Measurements from ENCODE around the gene PRKCI. TPM values are rescaled to one million over a fixed set of nuclear protein-coding genes. Genes with fewer than 3 reads are reported as not detected.
A peak's percentile ranks its signal among the peaks of the same experiment; 100 is the strongest.
"Not testable (repeated sequence)": the region's sequence is repeated elsewhere in the genome, so short reads cannot be mapped to it uniquely, and the experiment has no call there.

Gene PRKCI
- total RNA-seq, 1 donor from 2014 or later = 64.0 TPM

DNA sequence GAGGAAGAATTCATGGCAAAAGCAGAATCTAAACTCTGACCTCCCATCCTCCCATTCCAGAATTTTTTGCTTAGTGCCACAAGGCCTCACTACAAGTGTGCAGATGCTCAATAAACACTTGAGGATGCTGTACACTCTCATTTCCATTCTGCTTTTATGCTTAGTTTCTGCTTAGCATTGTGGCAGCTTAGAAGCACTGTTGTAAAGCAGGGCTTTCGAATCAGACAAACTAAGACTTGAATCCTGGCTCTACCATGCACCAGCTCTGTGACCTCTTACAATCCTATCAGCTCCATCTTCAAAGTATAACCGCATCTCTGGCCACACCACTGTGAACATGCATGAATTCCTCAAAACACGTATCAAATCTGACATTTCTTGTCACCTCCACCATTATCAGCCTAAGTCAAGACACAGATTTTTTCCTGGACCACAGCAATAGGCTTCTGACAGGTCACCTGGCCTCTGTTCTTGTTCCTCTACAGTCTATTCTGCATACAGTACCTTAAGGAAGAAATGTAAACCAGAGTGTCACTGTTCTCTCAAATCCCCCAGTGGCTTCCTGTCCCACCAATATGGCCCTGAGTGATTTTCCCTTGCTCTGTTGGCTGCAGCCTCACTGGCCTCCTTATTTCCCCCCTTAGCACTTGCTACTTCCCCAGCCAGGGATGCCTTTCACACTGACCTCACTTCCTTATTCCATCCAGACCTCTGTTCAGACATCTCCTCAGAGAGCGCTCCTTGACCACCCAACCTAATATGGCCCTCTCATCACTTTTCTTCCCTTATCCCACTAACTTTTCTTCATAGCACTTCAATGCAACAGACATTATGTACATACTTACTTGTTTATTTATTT, 32.6 kb upstream of the PRKCI start:
- no peak for DNase-seq (ENCODE audit: low spot score in 2 of 2, unreplicated experiment in 2 of 2)
- H3K36me3 Mint-ChIP-seq = no peaks in the 10 kb centered on the region
- no peak for TF ChIP-seq CTCF (IDR thresholded peaks at IDR 0.05; ENCODE audit: unreplicated experiment)
- no peaks in the 10 kb centered on the region for H3K4me1 Mint-ChIP-seq
- H3K27ac Mint-ChIP-seq = no peak overlapping the region
- H3K4me3 Mint-ChIP-seq = no peak overlapping the region
- no peaks in the 10 kb centered on the region for H3K27me3 Mint-ChIP-seq (ENCODE audit: low read depth)
- H3K9me3 Mint-ChIP-seq = no peaks in the 10 kb centered on the region

DNA sequence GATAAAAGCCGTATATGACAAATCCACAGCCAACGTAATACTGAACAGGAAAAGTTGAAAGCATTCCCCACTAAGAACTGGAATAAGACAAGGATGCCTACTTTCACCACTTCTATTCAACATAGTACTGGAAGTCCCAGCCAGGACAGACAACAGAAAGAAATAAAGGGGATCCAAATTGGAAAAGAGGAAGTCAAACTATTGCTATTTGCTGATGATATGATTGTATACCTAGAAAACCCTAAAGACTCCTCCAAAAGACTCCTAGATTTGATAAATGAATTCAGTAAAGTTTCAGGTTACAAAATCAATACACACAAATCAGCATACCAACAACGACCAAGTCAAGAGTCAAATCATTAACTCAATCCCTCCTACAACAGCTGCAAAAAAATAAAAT, 26.5 kb upstream of the PRKCI start:
- H3K27me3 Mint-ChIP-seq (ENCODE audit: low read depth); H3K36me3 Mint-ChIP-seq; DNase-seq (ENCODE audit: low spot score in 2 of 2, unreplicated experiment in 2 of 2); H3K4me1 Mint-ChIP-seq; H3K27ac Mint-ChIP-seq; H3K9me3 Mint-ChIP-seq; H3K4me3 Mint-ChIP-seq: not testable (repeated sequence)

DNA sequence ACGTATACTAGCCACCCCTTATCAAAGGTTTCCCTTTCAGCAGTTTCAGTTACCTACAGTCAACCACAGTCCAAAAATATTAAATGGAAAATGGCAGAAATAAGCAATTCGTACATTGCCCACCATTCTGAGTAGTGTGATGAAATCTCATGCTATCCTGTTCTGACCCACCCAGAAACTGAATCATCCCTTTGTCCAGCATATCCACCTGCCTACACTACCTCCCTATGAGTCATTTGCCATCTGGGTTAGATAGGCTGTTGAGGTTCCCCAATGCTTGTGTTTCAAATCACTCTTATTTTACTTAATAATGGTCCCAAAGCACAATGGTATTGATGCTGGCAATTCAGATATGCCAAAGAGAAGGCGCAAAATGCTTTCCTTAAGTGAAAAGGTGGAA, 25.4 kb upstream of the PRKCI start:
- Mint-ChIP-seq H3K27ac (no peak overlapping the region), H3K4me3 (no peak overlapping the region), H3K36me3 (no peaks in the 10 kb centered on the region), H3K27me3 (ENCODE audit: low read depth) (no peaks in the 10 kb centered on the region), H3K9me3 (no peaks in the 10 kb centered on the region), H3K4me1 (no peaks in the 10 kb centered on the region)
- no peak for TF ChIP-seq CTCF (IDR thresholded peaks at IDR 0.05; ENCODE audit: unreplicated experiment)
- no peak for DNase-seq (ENCODE audit: low spot score in 2 of 2, unreplicated experiment in 2 of 2)

- Mint-ChIP-seq H3K4me1 (peaks cover 15% of the 10 kb centered on the region), H3K4me3 (no peak overlapping the region), H3K27me3 (ENCODE audit: low read depth) (no peaks in the 10 kb centered on the region), H3K9me3 (no peaks in the 10 kb centered on the region), H3K36me3 (no peaks in the 10 kb centered on the region), H3K27ac (no peak overlapping the region)
- no peak for DNase-seq (ENCODE audit: low spot score in 2 of 2, unreplicated experiment in 2 of 2)
- TF ChIP-seq CTCF (IDR thresholded peaks at IDR 0.05; ENCODE audit: unreplicated experiment) = no peak
These were observed 21.2 kb upstream of the PRKCI start for GRCh38 chr3:170200987-170201386.

- no peak overlapping the region for H3K27ac Mint-ChIP-seq
- no peaks in the 10 kb centered on the region for H3K9me3 Mint-ChIP-seq
- TF ChIP-seq CTCF (IDR thresholded peaks at IDR 0.05; ENCODE audit: unreplicated experiment) = no peak
- H3K36me3 Mint-ChIP-seq = no peaks in the 10 kb centered on the region
- no peaks in the 10 kb centered on the region for H3K27me3 Mint-ChIP-seq (ENCODE audit: low read depth)
- H3K4me3 Mint-ChIP-seq = no peak overlapping the region
- no peak for DNase-seq (ENCODE audit: low spot score in 2 of 2, unreplicated experiment in 2 of 2)
- peaks cover 15% of the 10 kb centered on the region for H3K4me1 Mint-ChIP-seq
These were observed 20.7 kb upstream of the PRKCI start for GRCh38 chr3:170201527-170201926.

DNA sequence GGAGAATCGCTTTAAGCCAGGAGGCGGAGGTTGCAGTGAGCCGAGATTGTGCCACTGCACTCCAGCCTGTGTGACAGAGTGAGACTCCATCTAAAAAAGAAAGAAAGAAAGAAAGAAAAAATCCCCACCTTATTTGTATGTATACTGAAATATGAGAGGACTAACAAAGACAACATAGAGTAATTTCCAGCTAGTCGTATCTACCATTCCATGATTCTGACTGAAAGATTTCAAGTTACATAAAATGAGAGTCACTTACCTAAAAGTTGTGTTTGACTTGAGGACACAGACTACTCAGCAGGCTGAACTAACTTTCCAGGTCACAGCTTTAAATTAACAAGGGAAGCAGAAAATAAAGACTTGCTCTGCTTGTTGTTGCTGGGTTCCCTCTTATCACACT, 18.8 kb upstream of the PRKCI start:
- Mint-ChIP-seq H3K4me1 (peaks cover 15% of the 10 kb centered on the region), H3K4me3 (no peak overlapping the region), H3K27me3 (ENCODE audit: low read depth) (no peaks in the 10 kb centered on the region), H3K9me3 (no peaks in the 10 kb centered on the region), H3K36me3 (no peaks in the 10 kb centered on the region), H3K27ac (peak overlapping the region; percentile 65)
- no peak for TF ChIP-seq CTCF (IDR thresholded peaks at IDR 0.05; ENCODE audit: unreplicated experiment)
- DNase-seq (ENCODE audit: low spot score in 2 of 2, unreplicated experiment in 2 of 2) = no peak
